ENCODE measurements around the gene SLC25A11.

The SLC25A11 gene

GRCh38 chr17:4939796-4940554, at the start of gene SLC25A11, which contains the start of gene RNF167:
TSS of gene SLC25A11 (minus strand) at chr17:4940046. CDS start at chr17:4939910, 136 bp downstream.
TSS of gene RNF167 (plus strand) at chr17:4940268. CDS start at chr17:4940910, 642 bp downstream.
- peak; percentile 99 for DNase-seq (ENCODE audit: low spot score)

GRCh38 chr17:4987767-4988567, 48.1 kb upstream of the SLC25A11 start:
- no peak for DNase-seq (ENCODE audit: low spot score)

- DNase-seq (ENCODE audit: low spot score), result peak; percentile 87
Measured at GRCh38 chr17:4986951-4987766, 47.3 kb upstream of the SLC25A11 start, which contains the start of gene CAMTA2. TSS of gene CAMTA2 (minus strand) at chr17:4987675. CDS start at chr17:4986222, 1,453 bp downstream.

- DNase-seq (ENCODE audit: low spot score), result no peak
Measured at GRCh38 chr17:4986403-4986802, 46.6 kb upstream of the SLC25A11 start.

GRCh38 chr17:4982305-4982704, 42.5 kb upstream of the SLC25A11 start:
- DNase-seq (ENCODE audit: low spot score), result no peak

- no peak for DNase-seq (ENCODE audit: low spot score)
Measured at GRCh38 chr17:4980644-4981216, 40.9 kb upstream of the SLC25A11 start.

- DNase-seq (ENCODE audit: low spot score), result no peak
Measured at GRCh38 chr17:4978726-4979125, 38.9 kb upstream of the SLC25A11 start.

GRCh38 chr17:4974115-4974670, 34.3 kb upstream of the SLC25A11 start:
- DNase-seq (ENCODE audit: low spot score), result no peak

- no peak for DNase-seq (ENCODE audit: low spot score)
Measured at GRCh38 chr17:4973256-4974114, 33.6 kb upstream of the SLC25A11 start.

- DNase-seq (ENCODE audit: low spot score), result no peak
Measured at GRCh38 chr17:4972752-4973151, 32.9 kb upstream of the SLC25A11 start.

- no peak for DNase-seq (ENCODE audit: low spot score)
Measured at GRCh38 chr17:4972322-4972721, 32.5 kb upstream of the SLC25A11 start.

- no peak for DNase-seq (ENCODE audit: low spot score)
Measured at GRCh38 chr17:4971826-4972225, 32.0 kb upstream of the SLC25A11 start.

- no peak for DNase-seq (ENCODE audit: low spot score)
Measured at GRCh38 chr17:4970273-4970672, 30.4 kb upstream of the SLC25A11 start.

- no peak for DNase-seq (ENCODE audit: low spot score)
Measured at GRCh38 chr17:4969551-4970173, 29.8 kb upstream of the SLC25A11 start.

GRCh38 chr17:4969047-4969550, 29.3 kb upstream of the SLC25A11 start:
- peak; percentile 45 for DNase-seq (ENCODE audit: low spot score)

GRCh38 chr17:4968486-4969046, 28.7 kb upstream of the SLC25A11 start:
- no peak for DNase-seq (ENCODE audit: low spot score)

- peak; percentile 97 for DNase-seq (ENCODE audit: low spot score)
Measured at GRCh38 chr17:4967539-4968485, 28.0 kb upstream of the SLC25A11 start, which contains the start of gene SPAG7. TSS of gene SPAG7 (minus strand) at chr17:4967817. CDS start at chr17:4967804, 13 bp downstream.
